K562 (cell line): ENCODE results near the gene IL31RA.

Experiments used
- ATF4 ChIP-seq: fragments of 450-650 bp; formaldehyde crosslinking; IDR thresholded peaks from 2 replicates; pipeline ENCODE4 v1.4.0; 2022; ENCODE audit warnings: mild to moderate bottlenecking, moderate library complexity
- CTCF ChIP-seq, 3 experiments: IDR thresholded peaks in 2 of 3; conservative IDR thresholded peaks in 1 of 3; 2 replicates each; pipeline ENCODE4 v1.5.1; 2011 to 2012; ENCODE audit warnings: low read length in 3 of 3, mild to moderate bottlenecking in 3 of 3, control low read depth in 2 of 3, improper control_type of control experiment in 1 of 3, inconsistent platforms in 1 of 3, low read depth in 1 of 3, mixed read lengths in 1 of 3, moderate library complexity in 1 of 3; ENCODE audit not compliant: insufficient read depth in 2 of 3
- E2F8 ChIP-seq: fragments of 450-650 bp; IDR thresholded peaks from 2 replicates; pipeline ENCODE4 v1.7.1; 2018; ENCODE audit warnings: mild to moderate bottlenecking, low read depth; ENCODE audit not compliant: partially characterized antibody
- EGR1 ChIP-seq: fragments of 450-650 bp; conservative IDR thresholded peaks from 2 replicates; pipeline ENCODE4 v1.6.1; 2017; ENCODE audit warnings: mild to moderate bottlenecking
- ESRRA ChIP-seq: fragments of 450-650 bp; IDR thresholded peaks from 2 replicates; pipeline ENCODE4 v1.6.1; 2014; ENCODE audit warnings: low read depth, mild to moderate bottlenecking, moderate library complexity, borderline replicate concordance
- POLR2A ChIP-seq: fragments of 450-650 bp; conservative IDR thresholded peaks from 2 replicates; pipeline ENCODE4 v1.6.1; 2016
- SMARCC2 ChIP-seq: fragments of 450-650 bp; IDR thresholded peaks from 2 replicates; pipeline ENCODE4 v1.6.1; 2017; ENCODE audit warnings: antibody characterized with exemption, moderate library complexity, mild to moderate bottlenecking, low read depth

DNA sequence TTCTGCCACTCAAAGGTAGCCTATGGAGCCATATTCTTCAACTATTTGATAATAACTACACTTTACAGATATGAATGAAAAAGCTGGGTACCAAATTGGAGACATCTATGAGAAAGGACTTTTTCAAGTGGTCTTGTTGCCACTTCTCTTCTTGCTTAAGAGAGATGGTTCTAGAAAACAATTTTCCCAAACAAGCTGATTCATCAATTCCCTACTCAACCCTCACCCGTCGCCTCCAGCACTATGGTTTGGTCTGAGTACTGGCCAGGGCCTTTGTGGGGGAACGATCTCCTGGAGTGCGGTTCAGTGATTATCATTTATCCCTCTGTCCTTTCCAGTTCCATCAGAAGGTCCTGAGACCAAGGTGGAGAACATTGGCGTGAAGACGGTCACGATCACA lies 56.8 kb downstream of the IL31RA start:
- TF ChIP-seq CTCF (IDR thresholded peaks at IDR 0.05 in 2 of 3, conservative IDR thresholded peaks at IDR 0.05 in 1 of 3; ENCODE audit: insufficient read depth in 2 of 3, low read depth in 1 of 3, low read length in 3 of 3): no peak
- no peak for TF ChIP-seq ESRRA
- TF ChIP-seq EGR1: no peak
- TF ChIP-seq E2F8: no peak
- TF ChIP-seq POLR2A: no peak
- no peak for TF ChIP-seq SMARCC2
- no peak for TF ChIP-seq ATF4 (CRISPR knock-in tag)
